Measurements from ENCODE around the gene C2CD2. TPM values are rescaled to one million over a fixed set of nuclear protein-coding genes. Genes with fewer than 3 reads are reported as not detected.
A peak's percentile ranks its signal among the peaks of the same experiment; 100 is the strongest.

C2CD2 gene
- total RNA-seq, 2 donors from 2014 or later: 13.3 to 16.1 TPM

GRCh38 chr21:41970751-41971653 is 17.2 kb upstream of the C2CD2 start:
- no peak overlapping the region for H3K4me3 ChIP-seq
- intact Hi-C loops (cut with DNase I): no loop called here
- no peak overlapping the region for H3K9ac ChIP-seq (ENCODE audit: low read depth in 2 of 2, low read length in 2 of 2)
- peaks cover 7% of the 10 kb centered on the region for H3K4me1 ChIP-seq
- no peak for TF ChIP-seq CTCF (IDR thresholded peaks at IDR 0.05)
- no peaks in the 10 kb centered on the region for H3K27me3 ChIP-seq
- H3K9me3 ChIP-seq: no peaks in the 10 kb centered on the region
- peak; percentile 11 for DNase-seq
- no peak overlapping the region for H3K27ac ChIP-seq
- no peaks in the 10 kb centered on the region for H3K36me3 ChIP-seq

- no peak overlapping the region for H3K9ac ChIP-seq (ENCODE audit: low read depth in 2 of 2, low read length in 2 of 2)
- H3K9me3 ChIP-seq: no peaks in the 10 kb centered on the region
- DNase-seq: peak; percentile 11
- no peaks in the 10 kb centered on the region for H3K27me3 ChIP-seq
- H3K4me3 ChIP-seq: no peak overlapping the region
- H3K4me1 ChIP-seq: peaks cover 7% of the 10 kb centered on the region
- H3K36me3 ChIP-seq: no peaks in the 10 kb centered on the region
- intact Hi-C loops (cut with DNase I): no loop called here
- no peak overlapping the region for H3K27ac ChIP-seq
- no peak for TF ChIP-seq CTCF (IDR thresholded peaks at IDR 0.05)
Measured at GRCh38 chr21:41970106-41970391, 16.2 kb upstream of the C2CD2 start.

- intact Hi-C loops (cut with DNase I): no loop called here
- no peak for TF ChIP-seq CTCF (IDR thresholded peaks at IDR 0.05)
- no peak overlapping the region for H3K9ac ChIP-seq (ENCODE audit: low read depth in 2 of 2, low read length in 2 of 2)
- no peak overlapping the region for H3K27ac ChIP-seq
- no peaks in the 10 kb centered on the region for H3K27me3 ChIP-seq
- H3K9me3 ChIP-seq: no peaks in the 10 kb centered on the region
- no peak overlapping the region for H3K4me3 ChIP-seq
- H3K4me1 ChIP-seq: no peaks in the 10 kb centered on the region
- H3K36me3 ChIP-seq: no peaks in the 10 kb centered on the region
- peak; percentile 8 for DNase-seq
Measured at GRCh38 chr21:41967708-41968107, 13.9 kb upstream of the C2CD2 start.

GRCh38 chr21:41966872-41967621 is 13.2 kb upstream of the C2CD2 start:
- intact Hi-C loops (cut with DNase I): no loop called here
- no peak overlapping the region for H3K9ac ChIP-seq (ENCODE audit: low read depth in 2 of 2, low read length in 2 of 2)
- peak; percentile 14 for DNase-seq
- H3K36me3 ChIP-seq: no peaks in the 10 kb centered on the region
- no peaks in the 10 kb centered on the region for H3K27me3 ChIP-seq
- TF ChIP-seq CTCF (IDR thresholded peaks at IDR 0.05): no peak
- no peak overlapping the region for H3K4me3 ChIP-seq
- no peaks in the 10 kb centered on the region for H3K4me1 ChIP-seq
- H3K27ac ChIP-seq: no peak overlapping the region
- no peaks in the 10 kb centered on the region for H3K9me3 ChIP-seq

GRCh38 chr21:41966041-41966833 is 12.4 kb upstream of the C2CD2 start:
- H3K27me3 ChIP-seq: no peaks in the 10 kb centered on the region
- no peak overlapping the region for H3K9ac ChIP-seq (ENCODE audit: low read depth in 2 of 2, low read length in 2 of 2)
- TF ChIP-seq CTCF (IDR thresholded peaks at IDR 0.05): no peak
- intact Hi-C loops (cut with DNase I): no loop called here
- no peaks in the 10 kb centered on the region for H3K9me3 ChIP-seq
- H3K4me3 ChIP-seq: no peak overlapping the region
- H3K4me1 ChIP-seq: no peaks in the 10 kb centered on the region
- no peak overlapping the region for H3K27ac ChIP-seq
- no peaks in the 10 kb centered on the region for H3K36me3 ChIP-seq
- peak; percentile 6 for DNase-seq

Data from colonic mucosa (tissue), 4 donors.